ENCODE measurements around the gene MYH7.

DNA sequence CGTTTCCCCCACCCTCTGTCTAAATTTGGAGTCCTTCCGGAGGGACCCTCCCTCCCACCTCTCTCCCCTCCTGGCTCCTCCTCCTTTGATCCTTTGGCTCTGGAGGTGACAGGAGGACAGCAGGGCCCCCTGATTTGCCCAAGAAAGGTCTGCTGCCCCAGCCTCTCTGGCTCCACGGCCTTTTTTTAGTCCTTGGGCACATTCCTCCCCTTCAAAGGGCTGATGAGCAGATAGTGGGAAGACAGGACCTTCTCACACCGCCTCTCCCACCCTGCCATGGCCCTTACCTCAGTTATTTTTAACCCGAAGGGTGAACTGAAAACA is 27.2 kb downstream of the MYH7 start:
- TF ChIP-seq, protein P1, sequence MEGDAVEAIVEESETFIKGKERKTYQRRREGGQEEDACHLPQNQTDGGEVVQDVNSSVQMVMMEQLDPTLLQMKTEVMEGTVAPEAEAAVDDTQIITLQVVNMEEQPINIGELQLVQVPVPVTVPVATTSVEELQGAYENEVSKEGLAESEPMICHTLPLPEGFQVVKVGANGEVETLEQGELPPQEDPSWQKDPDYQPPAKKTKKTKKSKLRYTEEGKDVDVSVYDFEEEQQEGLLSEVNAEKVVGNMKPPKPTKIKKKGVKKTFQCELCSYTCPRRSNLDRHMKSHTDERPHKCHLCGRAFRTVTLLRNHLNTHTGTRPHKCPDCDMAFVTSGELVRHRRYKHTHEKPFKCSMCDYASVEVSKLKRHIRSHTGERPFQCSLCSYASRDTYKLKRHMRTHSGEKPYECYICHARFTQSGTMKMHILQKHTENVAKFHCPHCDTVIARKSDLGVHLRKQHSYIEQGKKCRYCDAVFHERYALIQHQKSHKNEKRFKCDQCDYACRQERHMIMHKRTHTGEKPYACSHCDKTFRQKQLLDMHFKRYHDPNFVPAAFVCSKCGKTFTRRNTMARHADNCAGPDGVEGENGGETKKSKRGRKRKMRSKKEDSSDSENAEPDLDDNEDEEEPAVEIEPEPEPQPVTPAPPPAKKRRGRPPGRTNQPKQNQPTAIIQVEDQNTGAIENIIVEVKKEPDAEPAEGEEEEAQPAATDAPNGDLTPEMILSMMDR (IDR thresholded peaks at IDR 0.05) = no peak
- no peak for TF ChIP-seq POLR2A (IDR thresholded peaks at IDR 0.05)

Measured in ovary (tissue), 3 donors.